Naive thymus-derived CD4-positive, alpha-beta T cell (primary cell): Measurements from ENCODE around the gene PTPRN2. TPM values are rescaled to one million over a fixed set of nuclear protein-coding genes. Genes with fewer than 3 reads are reported as not detected.

Experiments used
- ATAC-seq: fragments of 150-1000 bp; cut with Tn5 transposase; 2 replicates; pipeline ENCODE4 v1.10.0; 2021; ENCODE audit warnings: mild to moderate bottlenecking, moderate library complexity
- CTCF ChIA-PET: fragments of 350-600 bp; sonication (Branson Sonifier 250); formaldehyde crosslinking; loops from one replicate; lab custom pipeline; 2021; ENCODE audit warnings: antibody characterized with exemption; lab: Charles Lee
- POLR2A ChIA-PET: fragments of 350-600 bp; sonication (Branson Sonifier 250); formaldehyde crosslinking; loops from one replicate; lab custom pipeline; 2021; ENCODE audit warnings: antibody characterized with exemption, inconsistent platforms; lab: Charles Lee
- DNase-seq, 9 donors: peaks; one replicate each; pipeline versions ENCODE4 v3.0.0 to v3.0.0-alpha.2; 2020 to 2022; ENCODE audit warnings: mixed read lengths in 1 of 9
- H3K27ac ChIP-seq: one replicate; pipeline ENCODE4 v1.7.0; 2013; ENCODE audit warnings: mild to moderate bottlenecking, low read depth, low read length, moderate library complexity
- H3K27me3 ChIP-seq, 2 donors: one replicate each; pipeline ENCODE4 v1.7.0; 2013; ENCODE audit warnings: low read length in 2 of 2, mild to moderate bottlenecking in 2 of 2, moderate library complexity in 2 of 2; ENCODE audit not compliant: control insufficient read depth in 2 of 2, insufficient read depth in 2 of 2
- H3K36me3 ChIP-seq, 3 experiments: 1 replicate in 2 of 3; 2 replicates in 1 of 3; pipeline ENCODE4 v1.7.0; 2013; ENCODE audit warnings: low read length in 3 of 3, mild to moderate bottlenecking in 3 of 3, moderate library complexity in 1 of 3; ENCODE audit not compliant: insufficient read depth in 3 of 3, control insufficient read depth in 2 of 3
- H3K4me1 ChIP-seq, 2 donors: one replicate each; pipeline ENCODE4 v1.7.0; 2013; ENCODE audit warnings: low read length in 2 of 2, mild to moderate bottlenecking in 2 of 2, moderate library complexity in 1 of 2; ENCODE audit not compliant: control insufficient read depth in 2 of 2, insufficient read depth in 2 of 2
- H3K4me3 ChIP-seq: 2 replicates; pipeline ENCODE4 v1.7.0; 2013; ENCODE audit warnings: mild to moderate bottlenecking, low read length
- H3K9me3 ChIP-seq, 3 experiments: 1 replicate in 2 of 3; 2 replicates in 1 of 3; pipeline ENCODE4 v1.7.0; 2013; ENCODE audit warnings: low read length in 3 of 3; ENCODE audit not compliant: control insufficient read depth in 2 of 3
- H3K27ac Mint-ChIP-seq, 9 donors: one replicate each; pipeline ENCODE4 v1.8.0; 2020 to 2022; ENCODE audit warnings: mixed read lengths in 9 of 9, mild to moderate bottlenecking in 8 of 9, moderate library complexity in 5 of 9, inconsistent platforms in 2 of 9
- H3K27me3 Mint-ChIP-seq, 5 donors: one replicate each; pipeline ENCODE4 v1.8.0; 2021 to 2022; ENCODE audit warnings: mixed read lengths in 5 of 5, mild to moderate bottlenecking in 1 of 5
- H3K36me3 Mint-ChIP-seq, 5 donors: one replicate each; pipeline ENCODE4 v1.8.0; 2020 to 2022; ENCODE audit warnings: mixed read lengths in 5 of 5, mild to moderate bottlenecking in 3 of 5, inconsistent platforms in 1 of 5
- H3K4me1 Mint-ChIP-seq, 7 donors: one replicate each; pipeline ENCODE4 v1.8.0; 2020 to 2022; ENCODE audit warnings: mixed read lengths in 7 of 7, mild to moderate bottlenecking in 3 of 7, inconsistent platforms in 1 of 7
- H3K4me3 Mint-ChIP-seq, 10 donors: one replicate each; pipeline ENCODE4 v1.8.0; 2020 to 2022; ENCODE audit warnings: mild to moderate bottlenecking in 10 of 10, mixed read lengths in 10 of 10, moderate library complexity in 6 of 10, inconsistent platforms in 2 of 10
- H3K9me3 Mint-ChIP-seq, 11 donors: one replicate each; pipeline ENCODE4 v1.8.0; 2020 to 2022; ENCODE audit warnings: mixed read lengths in 11 of 11, mild to moderate bottlenecking in 4 of 11, inconsistent platforms in 1 of 11, moderate library complexity in 1 of 11
- intact Hi-C, 2 donors: fragments of 100-400 bp; cut with micrococcal nuclease; formaldehyde crosslinking; loops; one replicate each; pipeline ENCODE4 v1.15.1; 2023
- polyA plus RNA-seq, 2 donors: library from polyadenylated mRNA; unstranded; fragments of 300-500 nt; fragmentation: Illumina TruSeq; gene quantifications; one replicate each; pipeline ENCODE4 v1.2.3, GENCODE V29; 2021
- total RNA-seq, 6 experiments: library from RNA in 5 of 6; stranded (reverse) in 5 of 6; gene quantifications; 1 replicate in 5 of 6; 2 replicates in 1 of 6; pipeline ENCODE4 v1.2.3 and lab custom pipeline; 2021 to 2026

The PTPRN2 gene
- total and polyA plus RNA-seq, 7 experiments from 2014 or later = 0.58 to 2.3 (median 1.4) TPM

DNA sequence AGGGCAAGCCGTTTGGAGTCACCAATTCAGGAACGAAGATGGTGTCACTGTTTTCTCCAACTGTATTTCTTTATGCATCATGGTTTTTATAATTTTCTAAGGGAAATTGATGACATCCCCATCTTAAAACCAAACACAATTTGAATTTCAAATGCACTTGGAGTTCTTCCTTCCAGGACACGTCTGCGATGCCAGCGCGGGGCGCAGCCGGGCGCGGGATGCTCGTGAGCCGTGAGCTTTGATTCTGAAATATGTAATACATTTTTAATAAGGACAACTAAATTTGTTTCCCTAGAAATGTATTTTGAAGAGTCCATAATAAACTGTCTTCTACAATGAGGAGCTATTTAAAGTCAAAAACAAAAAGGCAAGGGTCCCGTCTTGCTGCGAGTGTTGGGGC, 758.7 kb downstream of the PTPRN2 start:
- Mint-ChIP-seq H3K4me3 (peak overlapping the region in 1 of 10 donors; percentile 66), H3K36me3 (no peaks in the 10 kb centered on the region), H3K4me1 (peaks cover 9 to 62% (median 38%) of the 10 kb centered on the region in 7 donors), H3K9me3 (no peaks in the 10 kb centered on the region), H3K27ac (peak overlapping the region in 4 of 9 donors; percentile 60 to 91 (median 72)), H3K27me3 (no peaks in the 10 kb centered on the region)
- intact Hi-C loops = loop anchor here in 1 of 2 donors (5.0 kb wide), 2 partner anchors 327 to 357 kb away; no protein-coding TSS in a partner anchor
- Histone ChIP-seq H3K4me3 (no peak overlapping the region), H3K27me3 (no peaks in the 10 kb centered on the region), H3K9me3 (no peaks in the 10 kb centered on the region), H3K27ac (no peak overlapping the region), H3K4me1 (peaks cover 0 to 47% of the 10 kb centered on the region in 2 donors), H3K36me3 (no peaks in the 10 kb centered on the region)
- DNase-seq (no peak), ATAC-seq (no peak)
- POLR2A ChIA-PET = interaction anchor here (1.3 to 5.4 kb wide), 3 partner anchors 10 to 22 kb away, joined by 3 to 43 read pairs (median 7); no protein-coding TSS in a partner anchor
- CTCF ChIA-PET = no interaction called here

DNA sequence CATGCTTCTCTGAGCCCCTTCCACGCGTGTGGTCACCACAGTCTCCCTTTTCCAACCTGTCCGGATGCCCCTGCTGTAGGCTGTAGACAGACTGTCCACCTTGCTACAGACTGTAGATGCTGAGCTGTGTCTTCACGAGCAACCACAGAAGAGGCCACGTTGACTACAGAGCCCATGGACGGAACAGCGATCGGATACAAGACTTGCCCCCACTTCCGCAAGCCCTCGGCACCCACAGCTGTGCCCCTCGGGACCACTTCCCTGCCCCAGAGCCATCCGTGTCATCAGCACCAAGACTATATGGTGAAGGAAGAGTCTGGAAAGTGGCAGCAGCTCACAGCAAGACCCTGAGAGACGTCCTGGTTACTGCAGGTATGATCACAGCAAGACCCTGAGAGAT, 759.4 kb downstream of the PTPRN2 start:
- H3K36me3 ChIP-seq = no peaks in the 10 kb centered on the region
- H3K4me1 Mint-ChIP-seq = peaks cover 9 to 62% (median 45%) of the 10 kb centered on the region in 7 donors
- H3K4me3 Mint-ChIP-seq = peak overlapping the region in 7 of 10 donors; percentile 19 to 80 (median 57)
- no peaks in the 10 kb centered on the region for H3K27me3 ChIP-seq
- intact Hi-C loops = loop anchor here in 1 of 2 donors (5.0 kb wide), 2 partner anchors 326 to 356 kb away; no protein-coding TSS in a partner anchor
- H3K9me3 Mint-ChIP-seq = no peaks in the 10 kb centered on the region
- ATAC-seq (no peak), DNase-seq (no peak)
- no peaks in the 10 kb centered on the region for H3K9me3 ChIP-seq
- H3K4me3 ChIP-seq = no peak overlapping the region
- no peaks in the 10 kb centered on the region for H3K36me3 Mint-ChIP-seq
- H3K27ac ChIP-seq = no peak overlapping the region
- POLR2A ChIA-PET = interaction anchor here (0.5 to 5.4 kb wide), 7 partner anchors 9 to 54 kb away, joined by 3 to 43 read pairs (median 4); no protein-coding TSS in a partner anchor
- CTCF ChIA-PET = no interaction called here
- peak overlapping the region in 8 of 9 donors; percentile 28 to 91 (median 78) for H3K27ac Mint-ChIP-seq
- peaks cover 0 to 47% of the 10 kb centered on the region in 2 donors for H3K4me1 ChIP-seq
- no peaks in the 10 kb centered on the region for H3K27me3 Mint-ChIP-seq

- Mint-ChIP-seq H3K4me1 (peaks cover 9 to 62% (median 45%) of the 10 kb centered on the region in 7 donors), H3K9me3 (no peaks in the 10 kb centered on the region), H3K36me3 (no peaks in the 10 kb centered on the region), H3K4me3 (peak overlapping the region in 8 of 10 donors; percentile 42 to 83 (median 72)), H3K27me3 (no peaks in the 10 kb centered on the region), H3K27ac (peak overlapping the region; percentile 28 to 95 (median 75))
- H3K4me3 ChIP-seq = no peak overlapping the region
- ATAC-seq (no peak), DNase-seq (no peak)
- intact Hi-C loops = loop anchor here in 1 of 2 donors (1.0 to 5.0 kb wide), 6 partner anchors 23 to 356 kb away; no protein-coding TSS in a partner anchor
- POLR2A ChIA-PET = interaction anchor here (0.5 to 5.4 kb wide), 7 partner anchors 9 to 54 kb away, joined by 3 to 43 read pairs (median 4); no protein-coding TSS in a partner anchor
- no peak overlapping the region for H3K27ac ChIP-seq
- peaks cover 0 to 47% of the 10 kb centered on the region in 2 donors for H3K4me1 ChIP-seq
- H3K36me3 ChIP-seq = no peaks in the 10 kb centered on the region
- CTCF ChIA-PET = no interaction called here
- no peaks in the 10 kb centered on the region for H3K27me3 ChIP-seq
- no peaks in the 10 kb centered on the region for H3K9me3 ChIP-seq
Observed at GRCh38 chr7:157827863-157828160, 759.8 kb downstream of the PTPRN2 start.

DNA sequence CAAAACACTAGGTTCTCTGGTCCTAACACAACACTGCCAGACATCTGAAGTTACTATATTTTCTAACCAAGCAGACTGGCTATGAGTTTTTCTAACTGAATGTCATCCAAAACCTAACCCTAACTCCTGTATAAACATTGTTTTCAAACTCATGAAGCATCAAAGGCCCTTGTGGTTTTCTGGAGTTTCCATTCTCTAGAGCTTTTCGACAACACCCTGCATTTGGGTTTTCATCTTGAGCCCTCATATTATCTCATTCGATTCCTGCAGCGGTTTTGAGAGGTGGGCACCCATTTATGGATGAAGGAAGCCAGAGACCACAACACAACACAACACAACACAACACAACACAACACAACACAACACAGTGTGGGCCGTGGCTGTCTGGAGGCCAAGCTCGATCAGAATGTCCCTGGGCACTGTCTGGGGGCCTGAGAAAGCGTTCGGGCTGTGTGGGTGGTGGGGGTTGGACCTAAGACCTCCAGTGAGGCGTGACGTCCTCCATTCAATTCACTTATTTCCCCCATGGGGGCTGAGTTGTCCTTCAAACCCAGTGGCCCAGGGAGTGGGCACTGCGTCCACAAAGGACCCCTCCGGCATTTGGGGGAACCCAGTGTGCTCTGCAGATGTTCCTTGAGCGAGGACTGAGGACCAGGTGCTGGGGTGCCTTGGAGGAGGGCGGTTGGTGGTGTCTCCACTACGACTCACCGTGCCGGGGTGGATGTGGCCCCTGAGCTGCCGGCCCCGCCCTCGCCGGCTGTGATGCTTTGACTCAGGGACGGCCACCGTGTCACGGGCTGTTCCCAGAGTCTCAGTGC, 760.4 kb downstream of the PTPRN2 start:
- H3K4me1 ChIP-seq = peaks cover 0 to 47% of the 10 kb centered on the region in 2 donors
- no peaks in the 10 kb centered on the region for H3K27me3 Mint-ChIP-seq
- ChIA-PET POLR2A (interaction anchor here (0.5 to 5.4 kb wide), 10 partner anchors 8 to 296 kb away, joined by 3 to 43 read pairs (median 3); no protein-coding TSS in a partner anchor), CTCF (interaction anchor here (0.6 to 1.1 kb wide), 4 partner anchors 22 to 99 kb away, joined by 3 to 4 read pairs (median 3); no protein-coding TSS in a partner anchor)
- H3K36me3 Mint-ChIP-seq = no peaks in the 10 kb centered on the region
- no peaks in the 10 kb centered on the region for H3K9me3 Mint-ChIP-seq
- H3K9me3 ChIP-seq = no peaks in the 10 kb centered on the region
- H3K4me1 Mint-ChIP-seq = peaks cover 9 to 58% (median 45%) of the 10 kb centered on the region in 7 donors
- H3K4me3 ChIP-seq = peak overlapping the region; percentile 37
- peak; percentile 74 for ATAC-seq
- no peaks in the 10 kb centered on the region for H3K36me3 ChIP-seq
- intact Hi-C loops = loop anchor here in 1 of 2 donors (1.0 to 5.0 kb wide), 6 partner anchors 24 to 355 kb away; no protein-coding TSS in a partner anchor
- peak overlapping the region; percentile 40 for H3K27ac ChIP-seq
- H3K27ac Mint-ChIP-seq = peak overlapping the region; percentile 66 to 96 (median 89)
- H3K27me3 ChIP-seq = no peaks in the 10 kb centered on the region
- peak overlapping the region; percentile 45 to 83 (median 78) for H3K4me3 Mint-ChIP-seq
- peak in 7 of 9 donors; percentile 53 to 79 (median 67) for DNase-seq

- peak overlapping the region in 9 of 10 donors; percentile 46 to 83 (median 78) for H3K4me3 Mint-ChIP-seq
- H3K4me1 Mint-ChIP-seq = peaks cover 9 to 56% (median 45%) of the 10 kb centered on the region in 7 donors
- ATAC-seq (no peak), DNase-seq (no peak)
- H3K4me3 ChIP-seq = no peak overlapping the region
- H3K27me3 ChIP-seq = no peaks in the 10 kb centered on the region
- H3K27ac Mint-ChIP-seq = peak overlapping the region in 8 of 9 donors; percentile 78 to 96 (median 90)
- no peaks in the 10 kb centered on the region for H3K27me3 Mint-ChIP-seq
- H3K36me3 ChIP-seq = no peaks in the 10 kb centered on the region
- POLR2A ChIA-PET = interaction anchor here (0.7 to 5.4 kb wide), 7 partner anchors 8 to 258 kb away, joined by 3 to 43 read pairs (median 4); no protein-coding TSS in a partner anchor
- H3K4me1 ChIP-seq = peaks cover 0 to 47% of the 10 kb centered on the region in 2 donors
- H3K9me3 ChIP-seq = no peaks in the 10 kb centered on the region
- CTCF ChIA-PET = interaction anchor here (0.7 to 1.1 kb wide), 3 partner anchors 23 to 98 kb away, joined by 3 to 4 read pairs (median 3); no protein-coding TSS in a partner anchor
- H3K36me3 Mint-ChIP-seq = no peaks in the 10 kb centered on the region
- no peaks in the 10 kb centered on the region for H3K9me3 Mint-ChIP-seq
- H3K27ac ChIP-seq = peak overlapping the region; percentile 17
- intact Hi-C loops = loop anchor here in 1 of 2 donors (5.0 kb wide), 2 partner anchors 324 to 354 kb away; no protein-coding TSS in a partner anchor
Observed at GRCh38 chr7:157826566-157826965, 761.1 kb downstream of the PTPRN2 start.

DNA sequence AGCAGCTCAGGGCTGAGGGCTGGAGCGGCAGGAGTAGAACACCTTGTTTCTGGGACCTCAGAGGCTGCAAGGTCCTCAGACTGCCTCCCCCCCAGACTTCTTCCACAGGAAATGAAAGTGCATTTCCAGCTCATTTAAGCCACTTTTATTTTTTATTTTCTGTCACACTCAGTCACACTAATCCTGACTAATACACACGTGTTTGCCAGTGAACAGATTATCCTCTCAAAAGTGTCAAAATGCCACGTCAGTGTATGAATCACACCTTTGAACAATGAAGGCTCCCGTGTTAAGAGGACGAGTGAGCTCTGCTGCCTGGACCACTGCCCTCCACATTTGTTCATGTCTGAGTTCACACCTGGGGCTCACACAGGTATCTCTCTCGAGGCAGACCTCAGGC, 762.3 kb downstream of the PTPRN2 start:
- Histone ChIP-seq H3K4me1 (peaks cover 0 to 47% of the 10 kb centered on the region in 2 donors), H3K4me3 (no peak overlapping the region), H3K36me3 (no peaks in the 10 kb centered on the region), H3K27me3 (no peaks in the 10 kb centered on the region), H3K9me3 (no peaks in the 10 kb centered on the region), H3K27ac (no peak overlapping the region)
- intact Hi-C loops = loop anchor here in 1 of 2 donors (5.0 kb wide), 2 partner anchors 323 to 353 kb away; no protein-coding TSS in a partner anchor
- Mint-ChIP-seq H3K9me3 (no peaks in the 10 kb centered on the region), H3K27me3 (no peaks in the 10 kb centered on the region), H3K4me3 (peak overlapping the region in 6 of 10 donors; percentile 3 to 65 (median 40)), H3K27ac (peak overlapping the region in 8 of 9 donors; percentile 25 to 80 (median 56)), H3K36me3 (no peaks in the 10 kb centered on the region), H3K4me1 (peaks cover 9 to 45% (median 39%) of the 10 kb centered on the region in 7 donors)
- CTCF ChIA-PET = interaction anchor here (1.0 kb wide), 1 partner anchor 54 kb away, joined by 3 read pairs; no protein-coding TSS in a partner anchor
- POLR2A ChIA-PET = interaction anchor here (0.8 to 5.4 kb wide), 5 partner anchors 10 to 81 kb away, joined by 3 to 43 read pairs (median 3); no protein-coding TSS in a partner anchor
- ATAC-seq = no peak
- DNase-seq = no peak
